Loucy (cell line): Measurements from ENCODE around the gene CNOT4.

Experiments
- H2AFZ ChIP-seq: fragments of 200-600 bp; sonication (generic); 2 replicates; pipeline ENCODE4 v1.6.0; 2016; ENCODE audit warnings: antibody characterized with exemption, mild to moderate bottlenecking, low read length, moderate library complexity
- H3F3A ChIP-seq: fragments of 200-600 bp; 2 replicates; pipeline ENCODE4 v1.6.0; 2016; ENCODE audit warnings: antibody characterized with exemption, low read depth, mild to moderate bottlenecking
- H3K27me3 ChIP-seq: fragments of 200-600 bp; sonication (generic); 2 replicates; pipeline ENCODE4 v1.6.1; 2014; ENCODE audit warnings: low read length, mild to moderate bottlenecking; ENCODE audit not compliant: insufficient read depth, poor library complexity, severe bottlenecking
- H3K36me3 ChIP-seq: fragments of 200-600 bp; sonication (generic); 2 replicates; pipeline ENCODE4 v1.6.1; 2016; ENCODE audit warnings: low read length; ENCODE audit not compliant: insufficient read depth
- H3K4me1 ChIP-seq: fragments of 200-600 bp; sonication (generic); 2 replicates; pipeline ENCODE4 v1.5.1; 2014; ENCODE audit warnings: low read length, mild to moderate bottlenecking; ENCODE audit not compliant: insufficient read depth, poor library complexity, severe bottlenecking
- H3K4me2 ChIP-seq: fragments of 200-600 bp; sonication (generic); 2 replicates; pipeline ENCODE4 v1.6.0; 2014; ENCODE audit warnings: antibody characterized with exemption, low read length, low read depth, mild to moderate bottlenecking; ENCODE audit not compliant: poor library complexity, severe bottlenecking
- H3K4me3 ChIP-seq: fragments of 200-600 bp; sonication (generic); 2 replicates; pipeline ENCODE4 v1.5.1; 2014; ENCODE audit warnings: low read length, mild to moderate bottlenecking, mixed read lengths; ENCODE audit not compliant: poor library complexity, severe bottlenecking
- H3K79me2 ChIP-seq: fragments of 200-600 bp; sonication (generic); 2 replicates; pipeline ENCODE4 v1.6.1; 2014; ENCODE audit warnings: low read length; ENCODE audit not compliant: insufficient read depth
- H3K9ac ChIP-seq: fragments of 200-600 bp; sonication (generic); 2 replicates; pipeline ENCODE4 v1.6.0; 2014; ENCODE audit warnings: mild to moderate bottlenecking, low read depth, low read length, moderate library complexity; ENCODE audit not compliant: poor library complexity, severe bottlenecking
- H3K9me2 ChIP-seq: fragments of 200-600 bp; sonication (generic); replicated peaks from 2 replicates; pipeline ENCODE4 v1.6.1; 2016; ENCODE audit warnings: low read depth, low read length, mixed read lengths
- H3K9me3 ChIP-seq: fragments of 200-600 bp; sonication (generic); 2 replicates; pipeline ENCODE4 v1.6.1; 2014; ENCODE audit warnings: mild to moderate bottlenecking, antibody characterized with exemption, low read length, low read depth; ENCODE audit not compliant: insufficient read depth
- H4K20me1 ChIP-seq: fragments of 200-600 bp; sonication (generic); 2 replicates; pipeline ENCODE4 v1.6.0; 2014; ENCODE audit warnings: antibody characterized with exemption, low read length, mild to moderate bottlenecking; ENCODE audit not compliant: insufficient read depth, poor library complexity, severe bottlenecking
- CTCF ChIP-seq: fragments of 200-600 bp; sonication (generic); conservative IDR thresholded peaks from 2 replicates; pipeline ENCODE4 v1.5.1; 2014; ENCODE audit warnings: mild to moderate bottlenecking, antibody characterized with exemption, low read length
- EZH2phosphoT487 ChIP-seq: fragments of 200-600 bp; IDR thresholded peaks from 2 replicates; pipeline ENCODE4 v1.6.1; 2018; ENCODE audit warnings: antibody characterized with exemption, mild to moderate bottlenecking, moderate library complexity, borderline replicate concordance

Gene CNOT4

GRCh38 chr7:135383525-135384175 lies 126.3 kb downstream of the CNOT4 start:
- Histone ChIP-seq H3K27me3 (no peaks in the 10 kb centered on the region), H3K4me1 (no peaks in the 10 kb centered on the region), H3K79me2 (no peaks in the 10 kb centered on the region), H3K9me2 (no peaks in the 10 kb centered on the region), H2AFZ (no peak overlapping the region), H3K9me3 (no peaks in the 10 kb centered on the region), H3F3A (no peaks in the 10 kb centered on the region), H4K20me1 (no peaks in the 10 kb centered on the region), H3K36me3 (no peaks in the 10 kb centered on the region), H3K4me2 (no peak overlapping the region), H3K4me3 (no peak overlapping the region), H3K9ac (no peak overlapping the region)
- TF ChIP-seq EZH2phosphoT487 (no peak), CTCF (no peak)

GRCh38 chr7:135382173-135382572 lies 127.7 kb downstream of the CNOT4 start:
- H3K9me3 ChIP-seq = no peaks in the 10 kb centered on the region
- H3K4me2 ChIP-seq = no peak overlapping the region
- TF ChIP-seq CTCF (no peak), EZH2phosphoT487 (no peak)
- no peaks in the 10 kb centered on the region for H4K20me1 ChIP-seq
- no peak overlapping the region for H2AFZ ChIP-seq
- no peak overlapping the region for H3K4me3 ChIP-seq
- no peaks in the 10 kb centered on the region for H3K27me3 ChIP-seq
- H3K4me1 ChIP-seq = no peaks in the 10 kb centered on the region
- no peaks in the 10 kb centered on the region for H3F3A ChIP-seq
- H3K9ac ChIP-seq = no peak overlapping the region
- H3K36me3 ChIP-seq = no peaks in the 10 kb centered on the region
- H3K79me2 ChIP-seq = no peaks in the 10 kb centered on the region
- no peaks in the 10 kb centered on the region for H3K9me2 ChIP-seq

- H3K27me3 ChIP-seq = no peaks in the 10 kb centered on the region
- TF ChIP-seq CTCF (no peak), EZH2phosphoT487 (no peak)
- no peak overlapping the region for H3K4me2 ChIP-seq
- H3K79me2 ChIP-seq = no peaks in the 10 kb centered on the region
- no peaks in the 10 kb centered on the region for H3K36me3 ChIP-seq
- no peaks in the 10 kb centered on the region for H3F3A ChIP-seq
- H2AFZ ChIP-seq = no peak overlapping the region
- no peaks in the 10 kb centered on the region for H3K4me1 ChIP-seq
- no peaks in the 10 kb centered on the region for H3K9me3 ChIP-seq
- H3K4me3 ChIP-seq = no peak overlapping the region
- H3K9me2 ChIP-seq = no peaks in the 10 kb centered on the region
- H4K20me1 ChIP-seq = no peaks in the 10 kb centered on the region
- H3K9ac ChIP-seq = no peak overlapping the region
These were observed 128.5 kb downstream of the CNOT4 start for GRCh38 chr7:135381369-135381768.
